ENCODE results near the gene CERS6. TPM values are rescaled to one million over a fixed set of nuclear protein-coding genes. Genes with fewer than 3 reads are reported as not detected.

CERS6 gene
- total and polyA plus RNA-seq, 8 donors = 3.2 to 18.0 (median 7.6) TPM

DNA sequence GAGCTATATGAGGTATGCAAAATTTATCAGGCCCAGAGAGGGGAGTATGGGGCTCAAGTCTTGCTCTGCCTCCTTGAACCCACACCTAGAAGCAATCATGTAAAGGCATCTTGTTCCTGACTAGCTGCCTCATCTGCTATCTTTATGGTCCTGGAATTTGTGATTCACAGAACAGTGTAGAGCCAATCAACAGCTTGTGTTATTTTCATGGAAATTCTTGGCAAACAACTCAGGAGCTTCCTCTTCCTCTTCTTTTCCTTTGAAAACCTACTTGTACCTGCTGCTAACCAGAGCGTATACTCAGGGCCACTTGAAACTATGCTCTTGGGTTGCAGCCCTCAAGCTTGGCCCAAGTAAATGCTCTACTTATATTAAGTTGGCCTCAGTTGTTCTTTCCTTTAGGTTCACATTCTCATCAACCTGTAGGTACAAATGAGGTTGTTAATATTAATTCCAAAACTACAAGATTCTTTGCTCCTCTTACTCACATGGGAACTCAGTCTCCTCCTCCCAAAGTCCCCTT lies 342.9 kb downstream of the CERS6 start:
- Histone ChIP-seq H3K27me3 (no peaks in the 10 kb centered on the region), H3K36me3 (no peaks in the 10 kb centered on the region), H3K4me1 (peaks cover 0 to 8% (median 0%) of the 10 kb centered on the region in 3 donors), H3K27ac (no peak overlapping the region), H3K4me3 (no peak overlapping the region), H3K9me3 (no peaks in the 10 kb centered on the region)
- no peak for TF ChIP-seq CTCF (IDR thresholded peaks at IDR 0.05)
- FAIRE-seq (no peak), ATAC-seq (no peak), DNase-seq (no peak)
- 94 to 95% methylated on average over 1 of the region's 1 CpG for WGBS, 2 donors
- intact Hi-C loops (cut with DNase I) = no loop called here

- no peak for DNase-seq
- Histone ChIP-seq H3K36me3 (no peaks in the 10 kb centered on the region), H3K27me3 (no peaks in the 10 kb centered on the region), H3K9me3 (no peaks in the 10 kb centered on the region), H3K27ac (peak overlapping the region in 2 of 4 donors; percentile 43 to 69), H3K4me3 (no peak overlapping the region), H3K4me1 (peaks cover 11 to 21% (median 13%) of the 10 kb centered on the region in 3 donors)
- FAIRE-seq = no peak
- intact Hi-C loops (cut with DNase I) = no loop called here
- TF ChIP-seq CTCF (IDR thresholded peaks at IDR 0.05) = no peak
- no peak for ATAC-seq
- 48 to 49% methylated on average over 2 of the region's 2 CpGs for WGBS, 2 donors
Observed at GRCh38 chr2:168801471-168801870, 345.4 kb downstream of the CERS6 start.

DNA sequence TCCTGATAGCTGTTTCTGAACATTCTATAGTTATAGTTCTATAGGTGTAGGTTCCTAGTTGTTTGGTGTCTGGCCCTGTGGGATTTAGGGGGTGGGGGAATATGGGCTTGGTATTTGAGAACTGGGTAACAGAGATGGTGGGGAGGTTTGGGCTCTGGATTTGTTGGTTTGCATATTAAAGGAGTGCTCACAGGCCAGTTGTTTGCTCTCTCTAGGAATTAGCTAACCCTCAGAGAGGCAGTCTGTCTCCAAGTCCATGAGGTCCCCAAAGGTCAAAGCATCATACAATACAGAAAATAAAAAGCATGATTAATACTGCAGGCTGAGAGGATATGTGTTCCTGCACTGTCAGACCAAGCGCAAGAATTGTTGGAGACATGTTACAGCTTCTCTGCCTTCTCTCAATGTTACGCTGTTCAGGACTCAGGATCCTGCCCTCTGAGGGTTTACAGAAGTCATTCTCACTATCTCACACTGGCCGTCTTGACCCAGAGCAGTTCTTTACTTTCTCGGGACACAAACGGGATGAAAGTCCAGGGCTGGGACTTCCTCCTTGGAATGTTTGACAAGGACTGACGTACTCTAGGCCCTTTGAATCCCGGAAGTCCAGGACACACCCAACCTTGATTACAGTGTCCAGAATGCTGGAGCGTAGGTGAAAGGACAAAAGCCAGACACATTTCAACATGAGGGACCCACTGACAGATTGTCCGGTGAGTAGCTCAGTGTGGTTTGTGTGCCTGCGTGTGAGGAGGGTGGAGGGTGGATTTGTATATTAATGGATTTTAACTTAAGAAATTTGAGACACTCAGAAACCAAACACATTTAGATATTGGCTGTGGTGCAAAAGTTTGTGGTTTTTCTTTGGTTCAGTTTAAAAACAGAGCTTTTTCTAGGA lies 346.1 kb downstream of the CERS6 start, which contains the start of gene NOSTRIN:
TSS of gene NOSTRIN (plus strand) at position 677 of the 898 bp plus-strand sequence. CDS start at position 687, 10 bp downstream.
- peak in 3 of 6 donors; percentile 47 to 59 (median 47) for DNase-seq
- Histone ChIP-seq H3K27ac (peak within 1 kb of the TSS; percentile 43 to 81 (median 66)), H3K36me3 (no peaks in the 10 kb centered on the region), H3K4me3 (peak within 1 kb of the TSS in 3 of 4 donors; percentile 14 to 47 (median 34)), H3K27me3 (no peaks in the 10 kb centered on the region), H3K9me3 (no peaks in the 10 kb centered on the region), H3K4me1 (peaks cover 11 to 21% (median 13%) of the 10 kb centered on the region in 3 donors)
- ATAC-seq = peak; percentile 81 to 89 (median 85)
- intact Hi-C loops (cut with DNase I) = no loop called here
- no peak for TF ChIP-seq CTCF (IDR thresholded peaks at IDR 0.05)
- no peak for FAIRE-seq
- WGBS, 2 donors = 22% methylated on average over 10 of the region's 10 CpGs

GRCh38 chr2:168802859-168803725 lies 347.0 kb downstream of the CERS6 start:
- FAIRE-seq = no peak
- H3K27me3 ChIP-seq = no peaks in the 10 kb centered on the region
- no peaks in the 10 kb centered on the region for H3K9me3 ChIP-seq
- peak overlapping the region in 3 of 4 donors; percentile 14 to 47 (median 34) for H3K4me3 ChIP-seq
- H3K27ac ChIP-seq = peak overlapping the region; percentile 43 to 81 (median 66)
- H3K4me1 ChIP-seq = peaks cover 11 to 21% (median 13%) of the 10 kb centered on the region in 3 donors
- intact Hi-C loops (cut with DNase I) = no loop called here
- TF ChIP-seq CTCF (IDR thresholded peaks at IDR 0.05) = no peak
- 7 to 10% methylated on average over 5 of the region's 5 CpGs for WGBS, 2 donors
- H3K36me3 ChIP-seq = no peaks in the 10 kb centered on the region
- peak; percentile 69 to 80 (median 74) for ATAC-seq
- peak in 3 of 6 donors; percentile 18 to 29 (median 25) for DNase-seq
